Left renal cortex interstitium (tissue), 4 donors: Measurements from ENCODE around the gene FAM76B. TPM values are rescaled to one million over a fixed set of nuclear protein-coding genes. Genes with fewer than 3 reads are reported as not detected.
"Not testable (repeated sequence)": the region's sequence is repeated elsewhere in the genome, so short reads cannot be mapped to it uniquely, and the experiment has no call there.

Experiments used
- DNase-seq, 4 donors: peaks; one replicate each; pipeline ENCODE4 v3.0.0-alpha.2; 2013; ENCODE audit warnings: low read depth in 4 of 4, low spot score in 2 of 4, missing footprints in 1 of 4
- polyA plus RNA-seq, 4 donors: library from polyadenylated mRNA; unstranded; fragments of 120-200 nt; gene quantifications; one replicate each; pipeline ENCODE4 v1.2.1, GENCODE V29; 2013; ENCODE audit not compliant: insufficient read length in 4 of 4

FAM76B gene
- 10 to 100 TPM; 48.1 to 64.8 (median 56.1) TPM for polyA plus RNA-seq

DNA sequence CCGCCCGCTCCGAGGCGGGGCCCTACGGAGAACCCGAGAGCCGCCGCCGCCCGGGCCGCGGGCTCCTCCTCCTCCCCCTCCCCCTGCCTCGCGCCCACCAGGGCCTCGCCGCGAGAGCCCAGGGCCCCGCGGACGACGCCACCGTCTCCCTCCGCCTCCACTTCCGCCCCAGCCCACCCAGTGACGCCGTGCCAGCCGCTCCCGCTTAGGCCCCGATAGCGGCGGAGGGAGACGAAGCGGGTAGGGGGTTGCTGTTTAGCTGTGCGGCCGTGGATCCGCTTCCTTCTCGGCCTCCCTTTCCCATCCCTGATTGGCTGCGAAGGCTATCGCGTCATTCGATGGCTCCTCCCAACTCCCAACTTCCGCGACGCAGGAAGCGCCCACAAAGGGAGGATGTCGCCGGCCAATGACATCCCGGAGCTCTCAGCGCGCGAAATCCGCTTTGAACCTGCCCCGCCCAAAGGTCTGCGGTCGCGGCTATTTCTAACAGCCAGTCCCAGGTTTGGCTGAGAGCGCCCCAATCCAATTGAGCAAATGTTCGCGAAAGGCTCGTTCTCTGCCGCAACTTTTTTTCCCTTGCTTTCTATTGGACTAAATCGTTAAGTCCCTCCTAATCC, at the start of gene FAM76B:
FAM76B (minus strand) TSS at position 277 of the 617 bp plus-strand sequence. CDS start 304 bp downstream, outside the sequence.
- DNase-seq, result peak; percentile 98

DNA sequence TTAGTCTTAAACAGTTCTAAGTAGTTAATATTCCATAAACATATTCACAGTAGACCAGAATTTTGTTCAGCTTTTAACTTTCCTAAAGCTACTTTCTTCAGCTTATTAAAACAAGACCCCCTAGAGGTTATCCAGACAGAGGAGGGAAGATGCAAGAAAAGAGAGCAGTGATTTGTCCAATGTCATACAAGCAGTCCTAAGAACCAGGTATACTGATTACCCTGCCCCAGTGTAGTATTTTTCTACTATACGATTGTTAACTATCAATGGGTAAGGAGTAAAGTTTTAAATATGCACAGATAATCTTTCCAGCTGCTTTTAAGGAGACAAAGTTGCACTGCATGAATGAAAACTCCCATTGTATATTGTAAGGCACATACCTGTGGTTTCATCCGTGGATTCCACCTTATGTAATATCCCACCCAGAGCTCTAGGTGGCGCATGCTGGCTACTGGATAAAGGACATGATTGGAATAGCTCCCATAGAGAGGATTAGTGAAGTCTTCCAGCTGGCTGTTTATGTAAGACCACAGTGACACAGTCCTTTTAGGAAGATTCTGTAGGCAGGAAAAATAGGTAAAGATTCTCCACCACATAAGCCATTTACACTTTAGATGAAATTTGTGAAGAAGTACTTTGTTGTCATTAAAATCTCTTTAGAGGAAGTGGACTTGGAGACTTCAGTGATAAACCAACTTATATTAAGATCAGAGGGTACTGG, 46.3 kb upstream of the FAM76B start:
- peak; percentile 11 to 72 (median 50) for DNase-seq

DNA sequence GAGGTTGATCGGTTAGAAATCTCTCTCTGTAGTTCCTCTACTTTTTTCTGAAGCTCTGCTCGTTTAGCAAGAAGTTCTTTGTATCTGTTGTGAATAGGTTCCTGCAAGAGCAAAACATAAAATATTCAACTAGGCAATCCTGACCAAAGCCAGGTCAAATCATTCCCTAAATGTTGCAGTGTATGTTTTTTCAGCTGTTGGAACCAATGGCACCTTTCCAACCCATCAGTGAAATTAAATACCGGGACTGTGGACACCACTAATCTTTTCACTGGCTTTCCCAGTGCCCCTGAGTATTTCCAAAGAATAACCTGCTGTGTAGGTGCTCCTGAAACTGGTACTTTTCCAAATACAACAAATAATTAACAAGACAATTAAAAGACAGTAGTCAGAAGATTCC, 45.8 kb upstream of the FAM76B start:
- no peak for DNase-seq

DNA sequence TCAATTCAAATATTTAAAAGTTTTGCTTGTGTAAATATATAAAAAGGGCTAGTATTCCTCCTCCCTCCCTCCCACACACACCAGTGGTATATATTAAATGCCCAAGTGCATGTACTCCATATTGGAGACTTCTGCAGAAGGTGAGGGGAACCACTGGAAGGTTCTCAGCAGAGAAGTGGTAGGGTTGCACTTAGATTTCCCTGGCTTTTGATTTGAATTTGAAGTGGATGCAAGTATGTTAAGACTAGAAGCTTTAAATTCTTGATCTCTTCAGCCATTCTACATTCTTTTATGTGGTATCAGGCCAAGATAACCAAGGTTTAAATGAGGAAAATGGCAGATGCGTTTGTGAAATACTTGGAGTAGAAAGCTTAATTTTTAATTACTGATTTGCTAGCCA, 43.8 kb upstream of the FAM76B start:
- no peak for DNase-seq

DNA sequence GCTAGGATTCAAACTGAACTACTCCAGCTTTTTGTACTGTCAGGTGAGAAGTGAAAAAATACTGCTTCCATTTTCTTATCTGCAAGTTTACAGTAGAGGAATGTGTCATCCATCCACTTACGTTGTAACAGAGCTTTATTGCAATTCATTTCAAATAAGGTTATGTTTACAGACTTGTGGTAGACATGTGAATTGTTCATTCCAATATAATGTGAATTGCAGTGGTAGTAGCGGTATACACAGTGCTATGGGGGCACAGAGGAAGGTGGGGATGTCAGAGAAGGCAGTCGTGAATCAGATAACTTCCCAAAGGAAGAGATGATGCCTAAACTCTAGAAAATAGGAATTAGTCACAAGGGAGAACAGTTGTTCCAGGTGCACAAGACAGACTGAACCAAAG, 43.2 kb upstream of the FAM76B start:
- no peak for DNase-seq

DNA sequence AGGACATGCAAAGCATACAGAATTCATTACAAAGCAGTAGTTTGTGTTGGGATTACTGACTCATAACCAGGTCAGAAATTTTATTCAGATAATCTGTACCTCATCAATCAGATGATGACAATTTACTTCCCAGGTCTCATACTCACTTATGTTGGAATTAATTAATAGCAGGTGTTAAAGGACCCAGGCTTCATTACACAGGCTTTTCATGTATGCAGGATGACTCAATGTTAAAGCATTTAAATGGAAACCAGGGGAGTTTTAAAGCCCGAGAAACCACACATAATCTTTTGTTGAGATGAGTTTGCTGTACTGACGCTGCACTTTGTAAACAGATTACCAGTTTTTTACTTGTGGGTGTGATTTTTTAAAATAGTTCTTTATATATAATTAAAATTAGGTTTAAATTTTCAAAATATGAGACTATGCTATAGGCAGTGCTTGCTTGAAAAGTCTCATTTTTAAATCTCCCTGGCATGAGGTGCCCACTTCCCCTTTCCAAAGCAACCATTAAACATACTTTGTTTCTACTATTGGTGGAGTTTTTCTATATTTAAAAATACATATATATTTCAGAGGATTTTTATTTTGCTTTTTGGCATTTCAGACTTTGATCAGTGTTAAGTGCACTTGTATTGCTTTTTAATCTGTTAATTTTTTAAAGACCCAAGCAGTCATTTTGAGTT, 41.8 kb upstream of the FAM76B start:
- no peak for DNase-seq

DNA sequence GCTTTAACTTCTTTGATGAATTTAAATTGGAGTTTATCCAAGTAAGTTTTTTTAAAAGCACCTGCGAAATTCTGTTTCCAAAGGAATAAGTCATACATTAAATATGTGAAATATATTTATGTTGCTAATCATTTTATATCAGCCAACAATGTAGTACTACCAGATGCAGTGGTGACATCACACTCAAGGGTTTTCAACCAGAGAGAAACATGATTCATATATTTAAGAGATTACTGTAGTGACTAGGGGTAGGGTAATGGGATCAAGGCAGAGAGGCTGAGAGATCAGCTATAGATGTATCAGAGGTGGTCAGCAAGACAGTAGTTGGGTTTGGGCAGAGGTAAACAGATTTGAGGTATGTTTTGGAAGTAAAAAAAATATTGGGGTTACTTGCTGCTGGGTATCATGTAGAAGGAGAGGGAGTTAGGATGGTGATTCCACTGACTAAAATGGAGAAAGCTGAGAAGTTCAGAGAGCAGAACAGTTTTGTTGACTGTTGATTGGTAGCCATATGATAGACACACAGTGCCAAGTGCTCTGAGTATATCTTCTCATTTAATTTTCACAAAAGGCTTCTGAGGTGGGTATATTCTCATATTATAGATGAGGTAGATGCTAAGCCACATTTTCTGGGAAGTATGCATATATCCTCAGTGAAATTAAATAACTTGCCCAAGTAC, 40.1 kb upstream of the FAM76B start:
- DNase-seq, result no peak

DNA sequence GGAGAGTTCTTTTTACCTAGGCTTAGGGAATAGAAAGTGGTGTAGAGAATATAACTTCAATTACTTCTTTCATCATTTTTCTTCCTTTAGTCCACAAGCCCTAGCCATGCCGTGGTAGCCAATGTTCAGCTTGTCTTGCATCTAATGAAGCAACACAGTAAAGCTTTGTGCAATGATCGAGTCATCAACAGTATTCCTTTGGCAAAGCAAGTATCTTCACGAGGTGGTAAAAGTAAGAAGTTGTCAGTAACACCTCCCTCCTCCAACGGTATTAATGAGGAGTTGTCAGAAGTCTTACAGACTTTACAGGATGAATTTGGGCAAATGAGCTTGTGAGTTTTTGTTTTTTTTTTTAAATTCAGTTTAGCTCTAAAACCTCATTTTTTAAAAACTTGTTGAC, 38.1 kb upstream of the FAM76B start:
- DNase-seq, result no peak

DNA sequence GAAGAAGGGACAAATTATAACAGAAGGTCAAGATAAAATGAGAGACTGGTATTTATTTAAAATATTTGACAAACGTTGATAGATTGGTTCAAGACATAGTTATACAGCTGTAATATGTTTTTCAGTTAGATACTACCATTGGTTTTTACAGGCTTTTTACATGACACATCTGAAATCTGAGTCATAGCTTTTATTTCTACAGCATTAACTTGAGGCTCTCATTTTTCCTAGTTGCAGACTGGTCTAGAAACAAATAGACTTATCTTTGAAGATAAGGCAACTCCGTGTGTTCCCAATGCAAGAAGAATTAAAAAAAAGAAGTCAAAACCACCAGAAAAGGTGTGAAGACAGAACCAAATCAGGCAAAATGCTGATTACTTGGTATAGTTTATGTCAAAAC, 32.1 kb upstream of the FAM76B start:
- no peak for DNase-seq

DNA sequence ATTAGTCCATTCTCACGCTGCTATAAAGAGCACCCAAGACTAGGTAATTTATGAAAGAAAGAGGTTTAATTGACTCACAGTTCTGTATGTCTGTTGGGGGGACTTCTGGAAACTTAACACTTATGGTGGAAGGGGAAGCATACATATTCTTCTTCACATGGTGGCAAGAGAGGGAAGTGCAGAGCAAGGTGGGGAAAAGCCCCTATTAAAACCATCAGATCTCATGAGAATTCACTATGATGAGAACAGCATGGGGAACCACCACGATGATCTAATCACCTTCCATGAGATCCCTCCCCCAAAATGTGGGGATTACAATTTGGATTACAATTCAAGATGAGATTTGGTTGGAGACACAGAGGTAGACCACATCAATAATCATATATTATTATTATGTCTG, 26.5 kb upstream of the FAM76B start:
- DNase-seq, result no peak

DNA sequence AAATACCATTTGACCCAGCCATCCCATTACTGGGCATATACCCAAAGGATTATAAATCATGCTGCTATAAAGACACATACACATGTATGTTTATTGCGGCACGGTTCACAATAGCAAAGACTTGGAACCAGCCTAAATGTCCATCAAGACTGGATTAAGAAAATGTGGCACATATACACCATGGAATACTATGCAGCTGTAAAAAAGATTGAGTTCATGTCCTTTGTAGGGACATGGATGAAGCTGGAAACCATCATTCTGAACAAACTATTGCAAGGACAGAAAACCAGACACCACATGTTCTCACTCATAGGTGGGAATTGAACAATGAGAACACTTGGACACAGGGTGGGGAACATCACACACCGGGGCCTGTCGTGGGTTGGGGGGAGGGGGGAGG, 21.5 kb upstream of the FAM76B start:
- not testable (repeated sequence) for DNase-seq

DNA sequence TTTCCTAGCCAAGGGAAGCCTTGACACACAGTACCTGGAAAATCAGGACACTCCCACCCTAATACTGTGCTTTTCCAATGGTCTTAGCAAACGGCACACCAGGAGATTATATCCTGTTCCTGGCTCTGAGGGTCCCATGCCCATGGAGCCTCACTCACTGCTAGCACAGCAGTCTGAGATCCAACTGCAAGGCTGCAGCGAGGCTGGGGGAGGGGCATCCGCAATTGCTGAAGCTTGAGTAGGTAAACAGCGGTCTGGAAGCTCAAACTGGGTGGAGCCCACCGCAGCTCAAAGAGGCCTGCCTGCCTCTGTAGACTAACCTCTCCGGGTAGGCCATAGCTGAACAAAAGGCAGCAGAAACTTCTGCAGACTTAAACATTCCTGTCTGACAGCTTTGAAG, 16.9 kb upstream of the FAM76B start:
- DNase-seq, result not testable (repeated sequence)

DNA sequence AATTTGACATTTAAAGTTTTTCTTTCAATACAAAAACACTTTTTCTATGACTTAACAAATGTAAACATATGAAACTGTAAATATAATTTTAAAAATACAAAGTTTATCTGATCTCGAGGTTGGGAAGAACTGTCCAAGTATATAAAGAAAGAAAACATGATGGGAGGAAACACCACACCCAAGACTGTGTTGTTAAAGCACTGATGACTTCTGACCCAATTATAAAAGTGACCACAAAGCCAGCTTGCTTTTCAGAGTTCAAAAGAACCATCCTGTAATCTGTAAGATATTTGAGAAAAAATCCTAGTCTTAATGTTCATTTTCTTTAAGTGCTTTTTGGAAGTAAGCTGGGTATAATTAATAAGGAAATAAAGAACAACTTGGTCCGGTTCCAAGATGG, 16.3 kb upstream of the FAM76B start:
- DNase-seq, result no peak

DNA sequence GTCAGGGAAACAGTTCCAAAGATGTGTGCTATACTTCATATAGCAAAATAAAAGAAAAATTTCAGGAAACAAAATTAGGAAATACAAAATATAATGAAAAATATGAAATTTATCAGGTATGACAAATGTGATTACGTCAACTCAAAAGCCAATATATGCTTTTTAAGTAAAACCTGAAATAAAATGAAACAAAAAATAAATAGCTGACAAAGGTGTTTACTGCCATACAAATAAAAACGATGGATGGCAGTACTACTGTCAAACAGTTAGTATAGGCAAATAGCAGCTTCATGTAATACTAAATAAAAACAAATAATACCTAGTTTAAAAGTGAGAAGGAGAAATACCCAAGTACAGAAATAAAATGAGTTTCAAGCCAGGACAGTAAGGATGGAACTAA, 14.4 kb upstream of the FAM76B start:
- no peak for DNase-seq

DNA sequence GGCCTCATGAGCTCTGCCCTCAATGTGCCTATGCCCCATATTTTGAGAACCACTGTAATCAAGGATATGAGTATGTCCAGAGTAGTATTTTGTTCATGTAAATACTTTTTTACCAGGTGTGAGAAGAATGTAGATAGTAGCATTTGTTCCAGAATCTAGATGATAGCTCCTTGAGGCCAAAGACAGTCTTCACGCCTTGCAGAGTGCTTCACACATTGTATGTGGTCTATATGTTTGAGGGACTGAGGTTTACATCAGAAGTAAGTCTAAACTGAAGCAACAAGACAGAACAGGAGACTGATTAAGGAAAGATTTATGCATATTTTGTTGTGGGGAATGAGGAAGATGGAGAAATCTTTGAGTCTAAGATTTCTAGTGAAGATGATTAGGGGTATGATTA, 13.2 kb upstream of the FAM76B start:
- DNase-seq, result no peak

DNA sequence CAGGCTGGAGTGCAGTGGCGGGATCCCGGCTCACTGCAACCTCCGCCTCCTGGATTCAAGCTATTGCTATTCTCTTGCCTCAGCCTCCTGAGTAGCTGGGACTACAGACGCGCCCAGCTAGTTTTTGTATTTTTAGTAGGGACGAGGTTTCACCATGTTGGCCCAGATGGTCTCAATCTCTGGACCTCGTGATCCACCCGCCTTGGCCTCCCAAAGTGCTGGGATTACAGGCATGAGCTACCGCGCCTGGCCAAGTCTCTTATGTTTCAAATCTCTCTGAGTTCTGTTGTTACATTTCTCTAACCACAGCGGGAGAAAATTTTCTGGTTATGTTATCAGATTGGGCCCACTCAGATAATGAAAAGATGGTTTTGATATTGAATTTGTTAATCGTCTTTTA, 10.9 kb upstream of the FAM76B start:
- no peak for DNase-seq

DNA sequence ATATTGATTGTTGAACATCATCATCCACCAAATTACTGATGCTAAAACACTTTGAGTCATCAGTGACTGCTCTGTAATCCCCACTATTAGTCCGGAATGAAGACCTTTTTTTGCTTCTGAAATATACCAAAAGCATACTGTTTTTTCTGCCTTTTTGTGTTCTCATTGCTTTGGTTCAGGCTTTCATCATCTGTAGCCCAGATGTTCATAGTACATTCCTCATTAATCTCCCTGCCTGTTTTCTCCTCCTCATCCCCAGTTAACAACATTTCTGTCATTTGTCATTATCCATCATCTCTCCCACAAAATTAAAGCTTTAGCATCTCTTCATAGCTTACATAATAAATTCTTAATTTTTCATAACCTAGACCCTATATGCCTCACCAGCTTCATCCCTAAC, 10.0 kb upstream of the FAM76B start:
- no peak for DNase-seq

DNA sequence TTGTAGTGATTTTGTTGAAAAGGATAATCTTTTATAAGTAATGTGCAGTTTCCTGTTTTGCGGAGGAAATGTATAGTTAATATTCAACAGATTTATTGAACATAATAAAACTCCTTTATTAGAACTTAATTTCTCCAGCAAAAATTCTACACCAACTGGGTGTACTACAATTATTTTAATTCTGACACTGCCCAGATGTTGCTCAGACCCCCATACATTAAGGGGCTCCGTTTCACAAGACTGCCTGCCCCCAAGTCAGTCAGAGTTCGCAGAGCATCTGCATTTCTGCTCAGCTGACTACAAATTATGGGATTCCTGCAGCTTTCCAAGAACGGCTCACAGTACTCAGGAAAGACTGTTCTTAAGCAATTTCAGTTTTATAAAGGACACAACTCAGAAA, 6.9 kb upstream of the FAM76B start:
- DNase-seq, result peak in 2 of 4 donors; percentile 25 to 31

DNA sequence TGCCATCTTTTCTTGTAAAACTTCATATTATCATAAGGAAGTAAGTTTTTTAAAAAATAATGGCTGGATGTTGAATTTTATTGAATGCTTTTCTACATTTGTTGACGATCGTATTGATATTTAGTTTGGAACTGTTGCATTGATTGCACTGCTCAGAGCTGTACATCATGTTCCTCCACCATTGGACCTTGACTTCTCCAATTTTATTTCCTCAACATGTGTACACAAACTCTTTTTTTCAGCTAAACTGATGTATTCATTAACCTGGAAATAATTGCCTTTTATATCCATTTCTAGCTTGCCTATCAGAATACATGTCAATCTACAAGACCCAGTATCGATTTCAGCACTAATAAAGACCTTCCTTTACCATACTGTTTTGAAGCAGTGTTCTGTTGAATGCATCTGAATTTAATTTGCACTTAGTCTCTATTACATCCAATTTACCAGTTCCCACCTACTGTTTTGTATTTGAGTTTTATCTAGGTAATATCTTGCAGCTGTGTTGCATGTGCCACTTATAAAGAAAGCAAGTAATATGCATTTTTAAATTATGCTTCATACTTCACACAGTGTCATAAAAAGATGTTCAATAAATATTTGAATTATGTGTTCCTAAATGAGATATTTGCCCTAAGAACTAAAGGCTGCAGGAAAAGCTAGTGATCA, 6.2 kb upstream of the FAM76B start:
- DNase-seq, result no peak

DNA sequence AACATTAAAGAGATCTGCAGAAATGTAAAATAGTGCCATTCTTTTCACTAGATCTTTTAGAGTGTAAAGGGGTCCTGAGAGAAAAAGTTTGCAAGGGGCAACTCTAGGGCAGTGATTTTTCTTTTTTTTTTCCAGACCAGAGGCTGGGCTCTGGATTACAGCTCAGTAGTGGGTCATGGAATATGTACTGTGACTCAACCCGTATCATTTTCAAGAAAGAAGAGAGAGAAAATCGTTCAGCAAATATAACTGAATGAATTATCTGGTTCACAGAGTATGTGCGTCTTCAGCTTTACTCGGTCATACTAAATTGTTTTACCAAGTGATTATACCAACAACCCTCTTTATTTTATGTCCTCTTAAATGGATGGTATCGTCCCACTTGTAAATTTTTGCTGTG, 4.5 kb upstream of the FAM76B start:
- DNase-seq, result no peak

DNA sequence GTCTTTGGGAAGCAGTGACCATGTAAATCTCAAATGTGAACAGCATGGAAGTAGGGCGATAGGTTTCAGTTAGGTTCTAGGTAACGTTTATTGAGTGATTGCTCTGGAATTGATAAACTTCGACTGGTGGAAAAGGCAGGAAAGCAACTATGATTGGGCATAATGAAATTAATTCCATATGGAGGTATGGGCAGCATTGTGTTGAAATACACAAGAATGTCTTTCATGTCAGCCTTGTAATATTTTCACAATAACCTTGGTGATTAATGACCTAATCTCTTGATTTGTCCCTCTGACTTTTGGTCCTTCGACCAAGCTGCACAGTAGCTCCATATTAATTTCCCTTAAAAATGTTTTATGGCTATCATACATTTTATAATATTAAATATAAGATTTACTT, 3.5 kb upstream of the FAM76B start:
- no peak for DNase-seq
